DND-41 (cell line): Measurements from ENCODE around the gene CDK17.

ENCODE experiments used
- EZH2 ChIP-seq: IDR thresholded peaks from 3 replicates; pipeline ENCODE4 v1.6.1; 2012; ENCODE audit warnings: borderline replicate concordance, low read depth, mild to moderate bottlenecking, moderate library complexity, low read length, inconsistent platforms; ENCODE audit not compliant: severe bottlenecking
- TF ChIP-seq, protein P1 (sequence below): IDR thresholded peaks from 2 replicates; pipeline ENCODE4 v1.5.1; 2012; ENCODE audit warnings: borderline replicate concordance, low read length, moderate library complexity, mild to moderate bottlenecking; ENCODE audit not compliant: poor library complexity, severe bottlenecking; ENCODE audit errors: extremely low read depth

DNA sequence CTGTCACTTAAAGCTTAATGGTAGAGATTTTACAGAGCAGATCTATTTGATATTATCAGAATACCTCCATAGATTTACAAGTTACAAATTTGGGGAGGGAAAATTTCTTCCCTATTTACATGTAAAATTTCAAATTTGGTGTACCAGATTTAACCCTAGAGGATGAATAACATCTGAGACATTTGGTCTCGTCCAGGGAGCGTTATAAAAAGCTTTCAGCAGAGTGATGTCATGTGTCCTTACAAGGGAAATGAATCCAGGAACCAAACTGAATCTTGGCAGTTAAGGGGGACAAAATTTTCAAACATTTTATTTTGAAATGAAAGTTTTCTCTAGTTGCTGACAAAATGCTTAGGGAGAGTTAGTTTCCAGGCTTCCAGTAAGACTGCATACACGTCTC is 4.5 kb upstream of the CDK17 start:
- TF ChIP-seq, protein P1, sequence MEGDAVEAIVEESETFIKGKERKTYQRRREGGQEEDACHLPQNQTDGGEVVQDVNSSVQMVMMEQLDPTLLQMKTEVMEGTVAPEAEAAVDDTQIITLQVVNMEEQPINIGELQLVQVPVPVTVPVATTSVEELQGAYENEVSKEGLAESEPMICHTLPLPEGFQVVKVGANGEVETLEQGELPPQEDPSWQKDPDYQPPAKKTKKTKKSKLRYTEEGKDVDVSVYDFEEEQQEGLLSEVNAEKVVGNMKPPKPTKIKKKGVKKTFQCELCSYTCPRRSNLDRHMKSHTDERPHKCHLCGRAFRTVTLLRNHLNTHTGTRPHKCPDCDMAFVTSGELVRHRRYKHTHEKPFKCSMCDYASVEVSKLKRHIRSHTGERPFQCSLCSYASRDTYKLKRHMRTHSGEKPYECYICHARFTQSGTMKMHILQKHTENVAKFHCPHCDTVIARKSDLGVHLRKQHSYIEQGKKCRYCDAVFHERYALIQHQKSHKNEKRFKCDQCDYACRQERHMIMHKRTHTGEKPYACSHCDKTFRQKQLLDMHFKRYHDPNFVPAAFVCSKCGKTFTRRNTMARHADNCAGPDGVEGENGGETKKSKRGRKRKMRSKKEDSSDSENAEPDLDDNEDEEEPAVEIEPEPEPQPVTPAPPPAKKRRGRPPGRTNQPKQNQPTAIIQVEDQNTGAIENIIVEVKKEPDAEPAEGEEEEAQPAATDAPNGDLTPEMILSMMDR, result no peak
- no peak for TF ChIP-seq EZH2
